Liver (tissue), 3 donors: ENCODE results near the gene PGS1.

Source experiments
- FOXA2 ChIP-seq: IDR thresholded peaks from 2 replicates; pipeline ENCODE4 v1.6.1; 2016; ENCODE audit warnings: antibody characterized with exemption
- GABPA ChIP-seq, 2 donors: IDR thresholded peaks in 1 of 2; conservative IDR thresholded peaks in 1 of 2; 2 replicates each; pipeline ENCODE4 v1.6.1; 2016; ENCODE audit warnings: antibody characterized with exemption in 2 of 2, mild to moderate bottlenecking in 1 of 2, moderate library complexity in 1 of 2
- RXRA ChIP-seq, 2 donors: IDR thresholded peaks; 2 replicates each; pipeline ENCODE4 v1.6.1; 2017 to 2018; ENCODE audit warnings: antibody characterized with exemption in 2 of 2, mild to moderate bottlenecking in 1 of 2
- SP1 ChIP-seq: IDR thresholded peaks from 2 replicates; pipeline ENCODE4 v1.6.1; 2018; ENCODE audit warnings: antibody characterized with exemption, mild to moderate bottlenecking
- TAF1 ChIP-seq: conservative IDR thresholded peaks from 2 replicates; pipeline ENCODE4 v1.6.1; 2016; ENCODE audit warnings: antibody characterized with exemption, mild to moderate bottlenecking
- TF ChIP-seq, protein P1 (sequence below): fragments of 150-350 bp; IDR thresholded peaks from 2 replicates; pipeline ENCODE4 v1.5.1; 2017; ENCODE audit warnings: improper control_type of control experiment, low read depth, low read length; ENCODE audit not compliant: missing input control
- TF ChIP-seq, protein P2 (sequence below): IDR thresholded peaks from 2 replicates; pipeline ENCODE4 v1.6.1; 2016; ENCODE audit warnings: antibody characterized with exemption, mild to moderate bottlenecking
- TF ChIP-seq, protein P3 (sequence below): IDR thresholded peaks from 2 replicates; pipeline ENCODE4 v1.6.1; 2016; ENCODE audit warnings: antibody characterized with exemption
- TF ChIP-seq, protein P4 (sequence below): IDR thresholded peaks from 2 replicates; pipeline ENCODE4 v1.6.1; 2016; ENCODE audit warnings: antibody characterized with exemption
- TF ChIP-seq, protein P5 (sequence below): IDR thresholded peaks from 2 replicates; pipeline ENCODE4 v1.6.1; 2016; ENCODE audit warnings: antibody characterized with exemption
- donor health status: healthy.
- donor health status: healthy.

DNA sequence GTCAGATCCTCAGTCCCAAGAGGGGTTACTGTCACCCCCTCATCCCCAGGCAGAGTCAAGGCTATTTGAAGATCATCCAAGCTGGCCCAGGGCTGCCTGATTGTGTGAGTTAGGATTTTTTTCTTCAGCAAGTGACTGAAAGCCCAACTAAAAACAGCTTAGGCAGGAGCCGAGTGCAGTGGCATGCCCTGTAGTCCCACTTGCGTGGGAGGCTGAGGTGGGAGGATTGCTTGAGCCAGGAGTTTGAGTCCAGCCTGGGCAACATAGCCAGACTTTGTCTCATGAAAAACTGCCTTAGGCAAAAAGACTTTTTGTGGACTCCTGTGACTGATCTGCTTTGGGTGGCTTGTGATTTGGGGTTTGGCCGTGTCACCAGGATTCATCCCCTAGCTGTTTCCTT, 19.9 kb downstream of the PGS1 start:
- TF ChIP-seq, protein P1, sequence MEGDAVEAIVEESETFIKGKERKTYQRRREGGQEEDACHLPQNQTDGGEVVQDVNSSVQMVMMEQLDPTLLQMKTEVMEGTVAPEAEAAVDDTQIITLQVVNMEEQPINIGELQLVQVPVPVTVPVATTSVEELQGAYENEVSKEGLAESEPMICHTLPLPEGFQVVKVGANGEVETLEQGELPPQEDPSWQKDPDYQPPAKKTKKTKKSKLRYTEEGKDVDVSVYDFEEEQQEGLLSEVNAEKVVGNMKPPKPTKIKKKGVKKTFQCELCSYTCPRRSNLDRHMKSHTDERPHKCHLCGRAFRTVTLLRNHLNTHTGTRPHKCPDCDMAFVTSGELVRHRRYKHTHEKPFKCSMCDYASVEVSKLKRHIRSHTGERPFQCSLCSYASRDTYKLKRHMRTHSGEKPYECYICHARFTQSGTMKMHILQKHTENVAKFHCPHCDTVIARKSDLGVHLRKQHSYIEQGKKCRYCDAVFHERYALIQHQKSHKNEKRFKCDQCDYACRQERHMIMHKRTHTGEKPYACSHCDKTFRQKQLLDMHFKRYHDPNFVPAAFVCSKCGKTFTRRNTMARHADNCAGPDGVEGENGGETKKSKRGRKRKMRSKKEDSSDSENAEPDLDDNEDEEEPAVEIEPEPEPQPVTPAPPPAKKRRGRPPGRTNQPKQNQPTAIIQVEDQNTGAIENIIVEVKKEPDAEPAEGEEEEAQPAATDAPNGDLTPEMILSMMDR = no peak
- TF ChIP-seq, protein P2, sequence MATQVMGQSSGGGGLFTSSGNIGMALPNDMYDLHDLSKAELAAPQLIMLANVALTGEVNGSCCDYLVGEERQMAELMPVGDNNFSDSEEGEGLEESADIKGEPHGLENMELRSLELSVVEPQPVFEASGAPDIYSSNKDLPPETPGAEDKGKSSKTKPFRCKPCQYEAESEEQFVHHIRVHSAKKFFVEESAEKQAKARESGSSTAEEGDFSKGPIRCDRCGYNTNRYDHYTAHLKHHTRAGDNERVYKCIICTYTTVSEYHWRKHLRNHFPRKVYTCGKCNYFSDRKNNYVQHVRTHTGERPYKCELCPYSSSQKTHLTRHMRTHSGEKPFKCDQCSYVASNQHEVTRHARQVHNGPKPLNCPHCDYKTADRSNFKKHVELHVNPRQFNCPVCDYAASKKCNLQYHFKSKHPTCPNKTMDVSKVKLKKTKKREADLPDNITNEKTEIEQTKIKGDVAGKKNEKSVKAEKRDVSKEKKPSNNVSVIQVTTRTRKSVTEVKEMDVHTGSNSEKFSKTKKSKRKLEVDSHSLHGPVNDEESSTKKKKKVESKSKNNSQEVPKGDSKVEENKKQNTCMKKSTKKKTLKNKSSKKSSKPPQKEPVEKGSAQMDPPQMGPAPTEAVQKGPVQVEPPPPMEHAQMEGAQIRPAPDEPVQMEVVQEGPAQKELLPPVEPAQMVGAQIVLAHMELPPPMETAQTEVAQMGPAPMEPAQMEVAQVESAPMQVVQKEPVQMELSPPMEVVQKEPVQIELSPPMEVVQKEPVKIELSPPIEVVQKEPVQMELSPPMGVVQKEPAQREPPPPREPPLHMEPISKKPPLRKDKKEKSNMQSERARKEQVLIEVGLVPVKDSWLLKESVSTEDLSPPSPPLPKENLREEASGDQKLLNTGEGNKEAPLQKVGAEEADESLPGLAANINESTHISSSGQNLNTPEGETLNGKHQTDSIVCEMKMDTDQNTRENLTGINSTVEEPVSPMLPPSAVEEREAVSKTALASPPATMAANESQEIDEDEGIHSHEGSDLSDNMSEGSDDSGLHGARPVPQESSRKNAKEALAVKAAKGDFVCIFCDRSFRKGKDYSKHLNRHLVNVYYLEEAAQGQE = no peak
- no peak for TF ChIP-seq RXRA (IDR thresholded peaks at IDR 0.05)
- TF ChIP-seq SP1 = no peak
- TF ChIP-seq GABPA (IDR thresholded peaks at IDR 0.05 in 1 of 2, conservative IDR thresholded peaks at IDR 0.05 in 1 of 2) = no peak
- TF ChIP-seq, protein P3, sequence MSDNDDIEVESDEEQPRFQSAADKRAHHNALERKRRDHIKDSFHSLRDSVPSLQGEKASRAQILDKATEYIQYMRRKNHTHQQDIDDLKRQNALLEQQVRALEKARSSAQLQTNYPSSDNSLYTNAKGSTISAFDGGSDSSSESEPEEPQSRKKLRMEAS = no peak
- TF ChIP-seq, protein P4, sequence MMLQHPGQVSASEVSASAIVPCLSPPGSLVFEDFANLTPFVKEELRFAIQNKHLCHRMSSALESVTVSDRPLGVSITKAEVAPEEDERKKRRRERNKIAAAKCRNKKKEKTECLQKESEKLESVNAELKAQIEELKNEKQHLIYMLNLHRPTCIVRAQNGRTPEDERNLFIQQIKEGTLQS = no peak
- no peak for TF ChIP-seq FOXA2
- TF ChIP-seq TAF1 = no peak
- TF ChIP-seq, protein P5, sequence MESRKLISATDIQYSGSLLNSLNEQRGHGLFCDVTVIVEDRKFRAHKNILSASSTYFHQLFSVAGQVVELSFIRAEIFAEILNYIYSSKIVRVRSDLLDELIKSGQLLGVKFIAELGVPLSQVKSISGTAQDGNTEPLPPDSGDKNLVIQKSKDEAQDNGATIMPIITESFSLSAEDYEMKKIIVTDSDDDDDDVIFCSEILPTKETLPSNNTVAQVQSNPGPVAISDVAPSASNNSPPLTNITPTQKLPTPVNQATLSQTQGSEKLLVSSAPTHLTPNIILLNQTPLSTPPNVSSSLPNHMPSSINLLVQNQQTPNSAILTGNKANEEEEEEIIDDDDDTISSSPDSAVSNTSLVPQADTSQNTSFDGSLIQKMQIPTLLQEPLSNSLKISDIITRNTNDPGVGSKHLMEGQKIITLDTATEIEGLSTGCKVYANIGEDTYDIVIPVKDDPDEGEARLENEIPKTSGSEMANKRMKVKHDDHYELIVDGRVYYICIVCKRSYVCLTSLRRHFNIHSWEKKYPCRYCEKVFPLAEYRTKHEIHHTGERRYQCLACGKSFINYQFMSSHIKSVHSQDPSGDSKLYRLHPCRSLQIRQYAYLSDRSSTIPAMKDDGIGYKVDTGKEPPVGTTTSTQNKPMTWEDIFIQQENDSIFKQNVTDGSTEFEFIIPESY = no peak
